ENCODE results near the gene HOXA11. TPM values are rescaled to one million over a fixed set of nuclear protein-coding genes. Genes with fewer than 3 reads are reported as not detected.

The HOXA11 gene
- total and polyA plus RNA-seq, 2 of the 4 experiments (the other 2 are of a cell fraction), result 0.05 TPM; not detected in 1

- TF ChIP-seq RCOR1 (IDR thresholded peaks at IDR 0.05; ENCODE audit: insufficient replicate concordance, low read length), result no peak
Measured at GRCh38 chr7:27164045-27164366, 21.0 kb downstream of the HOXA11 start (continued).

- ATAC-seq (ENCODE audit: low read depth), result no peak
- Histone ChIP-seq H2BK15ac (ENCODE audit: low read depth, low read length) (no peak overlapping the region), H3K9ac (ENCODE audit: low read depth, low read length) (no peak overlapping the region), H3K4me1 (ENCODE audit: control insufficient read depth, insufficient read depth, low read length) (no peaks in the 10 kb centered on the region; the same call in 1 of the 2 replicates), H3K4me2 (ENCODE audit: low read depth, low read length) (no peak overlapping the region), H2AK5ac (ENCODE audit: low read depth, low read length) (no peak overlapping the region), H4K8ac (ENCODE audit: low read depth in 2 of 2, low read length in 2 of 2) (no peak overlapping the region), H3K56ac (ENCODE audit: extremely low read depth, insufficient read depth, low read length) (no peak overlapping the region), H3K27me3 (ENCODE audit: control insufficient read depth, insufficient read depth, low read length) (peaks cover 56% of the 10 kb centered on the region), H4K20me1 (ENCODE audit: insufficient read depth, low read length) (no peaks in the 10 kb centered on the region), H3K9me1 (ENCODE audit: insufficient read depth, low read length) (no peaks in the 10 kb centered on the region), H3K79me1 (ENCODE audit: low read depth in 1 of 2, low read length in 2 of 2) (no peaks in the 10 kb centered on the region), H2BK120ac (ENCODE audit: low read depth, low read length) (no peak overlapping the region), H3K4me3 (ENCODE audit: insufficient read depth, low read depth, low read length) (no peak overlapping the region), H3K9me3 (ENCODE audit: control insufficient read depth, insufficient read depth, low read length) (peaks cover 16% of the 10 kb centered on the region), H4K5ac (ENCODE audit: low read depth, low read length) (no peak overlapping the region), H2AK9ac (replicated peaks; ENCODE audit: low read depth, low read length, poor library complexity) (peak overlapping the region; percentile 33), H4K91ac (ENCODE audit: insufficient read depth, low read depth, low read length) (no peak overlapping the region; the same call in 1 of the 2 replicates), H3K23ac (ENCODE audit: low read depth, low read length) (no peak overlapping the region), H2BK20ac (ENCODE audit: low read depth, low read length) (no peak overlapping the region), H2AFZ (replicated peaks; ENCODE audit: low read length, poor library complexity) (peak overlapping the region; percentile 69), H3K36me3 (ENCODE audit: control insufficient read depth, insufficient read depth, low read length) (no peaks in the 10 kb centered on the region), H3K4ac (ENCODE audit: low read depth, low read length) (no peak overlapping the region), H3K18ac (ENCODE audit: low read depth, low read length) (no peak overlapping the region), H3K27ac (ENCODE audit: insufficient read depth, low read length) (no peak overlapping the region), H2BK5ac (ENCODE audit: low read depth, low read length, poor library complexity, severe bottlenecking) (no peak overlapping the region), H3K14ac (replicated peaks; ENCODE audit: low read depth, low read length) (no peak overlapping the region)
- intact Hi-C loops (cut with micrococcal nuclease), result loop anchor here (5.0 to 10.0 kb wide), 2 partner anchors 961 to 1909 kb away; partner anchors contain the start of genes CBX3 and HNRNPA2B1
- dilution Hi-C loops (cut with HindIII; ENCODE audit: low sequenced_read_pairs, unreplicated experiment), result no loop called here
- no peak for DNase-seq
- TF ChIP-seq USF2 (IDR thresholded peaks at IDR 0.05; ENCODE audit: low read depth, low read length) (no peak), CEBPB (IDR thresholded peaks at IDR 0.05; ENCODE audit: low read depth, low read length) (no peak), MAFK (IDR thresholded peaks at IDR 0.05; ENCODE audit: low read depth, low read length) (no peak), NFE2L2 (IDR thresholded peaks at IDR 0.05; ENCODE audit: low read depth, low read length) (no peak)
- no TSS peak for BruUV-seq (replicated peaks)
- in situ Hi-C loops (cut with MboI; ENCODE audit: low sequenced_read_pairs), result no loop called here
- 81% methylated on average over 5 of the region's 24 CpGs; no CpG with 5 or more reads in 1 of the 2 experiments for WGBS, 2 experiments (ENCODE audit: extremely low coverage in 2 of 2, insufficient read length in 1 of 2)
- ChIA-PET POLR2A (ENCODE audit: unreplicated experiment) (no interaction called here), CTCF (interaction anchor here (0.6 to 1.5 kb wide), 2 partner anchors 43 to 794 kb away, joined by 6 read pairs; no protein-coding TSS in a partner anchor)
Measured at GRCh38 chr7:27163288-27164044, 21.6 kb downstream of the HOXA11 start.

Measured in IMR-90 (cell line).